Measurements from ENCODE around the gene COL9A1.

DNA sequence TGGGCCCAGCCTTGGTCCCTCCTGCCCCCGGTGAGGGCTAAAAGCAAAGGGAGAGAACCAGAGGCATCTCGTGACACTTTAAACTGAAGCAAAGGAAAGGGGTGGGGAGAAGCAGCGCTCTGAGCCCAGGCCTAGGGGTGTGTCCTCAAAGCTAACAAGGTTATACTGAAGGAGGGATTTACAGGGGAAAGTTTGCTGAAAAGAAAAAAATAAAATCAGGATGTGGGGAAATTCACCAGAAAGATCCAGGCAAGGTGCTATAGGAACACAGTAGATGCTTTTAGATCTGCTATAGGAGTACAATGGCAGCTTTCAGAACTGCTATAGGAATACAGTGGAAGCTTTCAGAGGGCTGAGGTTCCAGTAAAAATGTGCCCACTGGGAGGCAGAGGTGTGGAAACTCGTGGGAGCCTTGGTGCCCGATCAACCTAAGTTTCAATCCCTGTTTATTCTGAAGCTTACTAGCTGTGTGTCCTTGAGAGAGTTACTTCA is at the start of gene COL9A1:
- TF ChIP-seq SIRT6 (IDR thresholded peaks at IDR 0.05; ENCODE audit: low read depth, low read length): no peak
- TF ChIP-seq SRSF1 (IDR thresholded peaks at IDR 0.05; ENCODE audit: low read depth, low read length): no peak
- no peak for TF ChIP-seq SRF (CRISPR knock-in tag; IDR thresholded peaks at IDR 0.05)
- TF ChIP-seq ZNF133 (CRISPR knock-in tag; IDR thresholded peaks at IDR 0.05): no peak
- TF ChIP-seq ZNF695 (CRISPR knock-in tag; IDR thresholded peaks at IDR 0.05): no peak
- TF ChIP-seq ZBTB9 (CRISPR knock-in tag; IDR thresholded peaks at IDR 0.05): no peak
- no peak for TF ChIP-seq AFF1 (IDR thresholded peaks at IDR 0.05; ENCODE audit: low read depth in 1 of 2, partially characterized antibody in 2 of 2)
- TF ChIP-seq CHD1 (IDR thresholded peaks at IDR 0.05; ENCODE audit: low read length): no peak
- no peak for TF ChIP-seq MAX (CRISPR knock-in tag; IDR thresholded peaks at IDR 0.05)
- TF ChIP-seq MYBL2 (IDR thresholded peaks at IDR 0.05; ENCODE audit: low read depth): no peak
- TF ChIP-seq MYBL2 (CRISPR knock-in tag; IDR thresholded peaks at IDR 0.05; ENCODE audit: borderline replicate concordance): no peak
- TF ChIP-seq MAFF (IDR thresholded peaks at IDR 0.05; ENCODE audit: low read length): no peak

All from K562 (cell line).